Mesendoderm (in vitro differentiated cells): ENCODE data around the gene ASPDH.
A peak's percentile ranks its signal among the peaks of the same experiment; 100 is the strongest.

ENCODE experiments used
- DNase-seq: peaks from one replicate; pipeline ENCODE4 v3.0.0; 2013
- H2AK5ac ChIP-seq: 2 replicates; pipeline ENCODE4 v1.6.1; 2013; ENCODE audit warnings: low read length, inconsistent platforms
- H2BK120ac ChIP-seq: 2 replicates; pipeline ENCODE4 v1.6.1; 2013; ENCODE audit warnings: low read depth, mild to moderate bottlenecking, low read length, moderate library complexity, mixed read lengths
- H2BK15ac ChIP-seq: replicated peaks from 2 replicates; pipeline ENCODE4 v1.6.1; 2013; ENCODE audit warnings: low read depth, mild to moderate bottlenecking, moderate library complexity
- H2BK5ac ChIP-seq: 2 replicates; pipeline ENCODE4 v1.6.1; 2013; ENCODE audit warnings: low read length, inconsistent platforms
- H3K18ac ChIP-seq: 2 replicates; pipeline ENCODE4 v1.6.1; 2013; ENCODE audit warnings: mild to moderate bottlenecking, low read length, mixed read lengths
- H3K23ac ChIP-seq: one replicate; pipeline ENCODE4 v1.6.1; 2013; ENCODE audit warnings: low read length
- H3K27ac ChIP-seq: 2 replicates; pipeline ENCODE4 v1.5.1; 2013; ENCODE audit warnings: low read depth, mild to moderate bottlenecking, inconsistent platforms, low read length, moderate library complexity
- H3K27me3 ChIP-seq: 2 replicates; pipeline ENCODE4 v1.6.1; 2013; ENCODE audit warnings: low read length, control low read depth, mild to moderate bottlenecking, inconsistent platforms; ENCODE audit not compliant: insufficient read depth, poor library complexity
- H3K36me3 ChIP-seq: 2 replicates; pipeline ENCODE4 v1.6.1; 2013; ENCODE audit warnings: low read length, inconsistent platforms; ENCODE audit not compliant: control insufficient read depth, insufficient read depth
- H3K4ac ChIP-seq: one replicate; pipeline ENCODE4 v1.6.1; 2013; ENCODE audit warnings: low read depth, mild to moderate bottlenecking, low read length, moderate library complexity
- H3K4me1 ChIP-seq: 2 replicates; pipeline ENCODE4 v1.6.1; 2013; ENCODE audit warnings: low read depth, low read length, inconsistent platforms; ENCODE audit not compliant: control insufficient read depth
- H3K4me2 ChIP-seq: 2 replicates; pipeline ENCODE4 v1.6.1; 2013; ENCODE audit warnings: low read length
- H3K4me3 ChIP-seq: 2 replicates; pipeline ENCODE4 v1.5.1; 2013; ENCODE audit warnings: mild to moderate bottlenecking, low read length
- H3K56ac ChIP-seq: one replicate; pipeline ENCODE4 v1.6.1; 2013; ENCODE audit warnings: low read length
- H3K79me1 ChIP-seq: 2 replicates; pipeline ENCODE4 v1.6.1; 2013; ENCODE audit warnings: low read length, inconsistent platforms
- H3K79me2 ChIP-seq: 2 replicates; pipeline ENCODE4 v1.6.1; 2013; ENCODE audit warnings: mild to moderate bottlenecking, low read length; ENCODE audit not compliant: control insufficient read depth, insufficient read depth
- H3K9ac ChIP-seq: 2 replicates; pipeline ENCODE4 v1.6.1; 2013; ENCODE audit warnings: low read length, inconsistent platforms
- H4K5ac ChIP-seq: one replicate; pipeline ENCODE4 v1.6.1; 2013; ENCODE audit warnings: low read length
- H4K8ac ChIP-seq: one replicate; pipeline ENCODE4 v1.6.1; 2013; ENCODE audit warnings: low read depth, mild to moderate bottlenecking, control low read depth, low read length, moderate library complexity
- WGBS: extraction: QIAGEN DNeasy Blood & Tissue Kit; methylation state at CpG from one replicate; pipeline ENCODE4 v1.1.7; 2013; ENCODE audit warnings: low lambda C conversion rate, missing lambda C conversion rate; ENCODE audit not compliant: insufficient coverage; ENCODE audit errors: extremely low coverage; 5-methylcytosine and 5-hydroxymethylcytosine counted together

ASPDH gene

GRCh38 chr19:50510121-50510670 lies 3.5 kb downstream of the ASPDH start:
- Histone ChIP-seq H3K4me1 (no peaks in the 10 kb centered on the region), H3K79me2 (no peaks in the 10 kb centered on the region), H4K8ac (no peak overlapping the region), H3K4me2 (peak overlapping the region; percentile 62), H3K4me3 (no peak overlapping the region), H2BK120ac (no peak overlapping the region), H2BK5ac (no peak overlapping the region), H2AK5ac (no peak overlapping the region), H3K36me3 (no peaks in the 10 kb centered on the region), H3K4ac (no peak overlapping the region), H3K79me1 (no peaks in the 10 kb centered on the region), H3K27me3 (no peaks in the 10 kb centered on the region), H2BK15ac (no peak overlapping the region), H3K56ac (no peak overlapping the region), H3K27ac (no peak overlapping the region), H3K23ac (no peak overlapping the region), H3K18ac (no peak overlapping the region), H4K5ac (no peak overlapping the region), H3K9ac (no peak overlapping the region)
- no CpG with 5 or more reads among the region's 26 CpGs for WGBS
- no peak for DNase-seq

- Histone ChIP-seq H3K56ac (no peak overlapping the region), H3K79me2 (no peaks in the 10 kb centered on the region), H3K23ac (no peak overlapping the region), H3K27ac (no peak overlapping the region), H3K4me2 (no peak overlapping the region), H3K36me3 (no peaks in the 10 kb centered on the region), H3K27me3 (no peaks in the 10 kb centered on the region), H2BK120ac (no peak overlapping the region), H3K79me1 (no peaks in the 10 kb centered on the region), H4K8ac (no peak overlapping the region), H3K9ac (no peak overlapping the region), H2AK5ac (no peak overlapping the region), H3K4me3 (no peak overlapping the region), H3K18ac (no peak overlapping the region), H2BK15ac (no peak overlapping the region), H4K5ac (no peak overlapping the region), H2BK5ac (no peak overlapping the region), H3K4ac (no peak overlapping the region), H3K4me1 (no peaks in the 10 kb centered on the region)
- no peak for DNase-seq
- no CpG with 5 or more reads among the region's 11 CpGs for WGBS
Observed at GRCh38 chr19:50509366-50509765, 4.3 kb downstream of the ASPDH start.

GRCh38 chr19:50508843-50509190 lies 4.9 kb downstream of the ASPDH start:
- WGBS: no CpG with 5 or more reads among the region's 3 CpGs
- Histone ChIP-seq H3K4me2 (no peak overlapping the region), H3K36me3 (no peaks in the 10 kb centered on the region), H2AK5ac (no peak overlapping the region), H3K23ac (no peak overlapping the region), H2BK120ac (no peak overlapping the region), H3K18ac (no peak overlapping the region), H3K4ac (no peak overlapping the region), H3K27ac (no peak overlapping the region), H2BK15ac (no peak overlapping the region), H3K79me2 (no peaks in the 10 kb centered on the region), H4K8ac (no peak overlapping the region), H3K27me3 (no peaks in the 10 kb centered on the region), H2BK5ac (no peak overlapping the region), H3K56ac (no peak overlapping the region), H3K4me3 (no peak overlapping the region), H3K79me1 (no peaks in the 10 kb centered on the region), H3K4me1 (no peaks in the 10 kb centered on the region), H4K5ac (no peak overlapping the region), H3K9ac (no peak overlapping the region)
- DNase-seq: no peak

- Histone ChIP-seq H3K4me1 (no peaks in the 10 kb centered on the region), H3K56ac (no peak overlapping the region), H3K4me3 (no peak overlapping the region), H3K27me3 (no peaks in the 10 kb centered on the region), H3K27ac (no peak overlapping the region), H3K79me1 (no peaks in the 10 kb centered on the region), H3K18ac (no peak overlapping the region), H3K4me2 (no peak overlapping the region), H3K4ac (no peak overlapping the region), H3K23ac (no peak overlapping the region), H4K5ac (no peak overlapping the region), H2BK15ac (no peak overlapping the region), H3K36me3 (no peaks in the 10 kb centered on the region), H2AK5ac (no peak overlapping the region), H2BK120ac (no peak overlapping the region), H4K8ac (no peak overlapping the region), H3K9ac (no peak overlapping the region), H2BK5ac (no peak overlapping the region), H3K79me2 (no peaks in the 10 kb centered on the region)
- DNase-seq: no peak
- WGBS: no CpG with 5 or more reads among the region's 8 CpGs
Observed at GRCh38 chr19:50507376-50507775, 6.3 kb downstream of the ASPDH start.

- Histone ChIP-seq H3K56ac (no peak overlapping the region), H3K36me3 (no peaks in the 10 kb centered on the region), H3K79me1 (no peaks in the 10 kb centered on the region), H2BK15ac (no peak overlapping the region), H3K4me1 (no peaks in the 10 kb centered on the region), H3K4me2 (no peak overlapping the region), H3K4ac (no peak overlapping the region), H3K23ac (no peak overlapping the region), H2AK5ac (no peak overlapping the region), H2BK120ac (no peak overlapping the region), H3K27me3 (no peaks in the 10 kb centered on the region), H3K18ac (no peak overlapping the region), H4K8ac (no peak overlapping the region), H3K79me2 (no peaks in the 10 kb centered on the region), H3K27ac (no peak overlapping the region), H4K5ac (no peak overlapping the region), H3K4me3 (no peak overlapping the region), H2BK5ac (no peak overlapping the region), H3K9ac (no peak overlapping the region)
- DNase-seq: no peak
- no CpG with 5 or more reads among the region's 10 CpGs for WGBS
Observed at GRCh38 chr19:50506700-50507099, 7.0 kb downstream of the ASPDH start.

GRCh38 chr19:50505856-50506611 lies 7.7 kb downstream of the ASPDH start:
- H4K8ac ChIP-seq: no peak overlapping the region
- H2BK15ac ChIP-seq: no peak overlapping the region
- H3K4me2 ChIP-seq: no peak overlapping the region
- no peak overlapping the region for H3K4ac ChIP-seq
- H2AK5ac ChIP-seq: no peak overlapping the region
- H2BK120ac ChIP-seq: no peak overlapping the region
- H3K27ac ChIP-seq: no peak overlapping the region
- no peak overlapping the region for H3K9ac ChIP-seq
- H4K5ac ChIP-seq: no peak overlapping the region
- no peak overlapping the region for H3K23ac ChIP-seq
- no peaks in the 10 kb centered on the region for H3K4me1 ChIP-seq
- H3K4me3 ChIP-seq: no peak overlapping the region
- DNase-seq: no peak
- WGBS: no CpG with 5 or more reads among the region's 30 CpGs
- no peak overlapping the region for H3K18ac ChIP-seq
- H3K27me3 ChIP-seq: no peaks in the 10 kb centered on the region
- no peaks in the 10 kb centered on the region for H3K79me1 ChIP-seq
- H3K36me3 ChIP-seq: no peaks in the 10 kb centered on the region
- H2BK5ac ChIP-seq: no peak overlapping the region
- H3K79me2 ChIP-seq: no peaks in the 10 kb centered on the region
- H3K56ac ChIP-seq: no peak overlapping the region
